ENCODE results near the gene MIDN.

GRCh38 chr19:1228161-1228957 is 20.0 kb upstream of the MIDN start:
- TF ChIP-seq CTCF (IDR thresholded peaks at IDR 0.05) (no peak), POLR2A (IDR thresholded peaks at IDR 0.05) (no peak)
